Activated T-cell treated with anti-CD3 and anti-CD28 coated beads, Interleukin-2, amount 50 U/mL, for 24 hours (primary cell): ENCODE measurements around the gene PLSCR3.

Source experiments
- DNase-seq: peaks from one replicate; pipeline ENCODE4 v3.0.0-alpha.2; 2020
- H3K27ac Mint-ChIP-seq: 2 replicates; pipeline ENCODE4 v1.8.0; 2020; ENCODE audit warnings: mild to moderate bottlenecking, mixed read lengths
- H3K27me3 Mint-ChIP-seq: 2 replicates; pipeline ENCODE4 v1.8.0; 2020; ENCODE audit warnings: mixed read lengths
- H3K36me3 Mint-ChIP-seq: 2 replicates; pipeline ENCODE4 v1.8.0; 2020; ENCODE audit warnings: low read depth, mixed read lengths
- H3K4me1 Mint-ChIP-seq: 2 replicates; pipeline ENCODE4 v1.8.0; 2020; ENCODE audit warnings: low read depth, mixed read lengths
- H3K4me3 Mint-ChIP-seq: 2 replicates; pipeline ENCODE4 v1.8.0; 2020; ENCODE audit warnings: mild to moderate bottlenecking, moderate library complexity, mixed read lengths
- H3K9me3 Mint-ChIP-seq: 2 replicates; pipeline ENCODE4 v1.8.0; 2020; ENCODE audit warnings: mixed read lengths

PLSCR3 gene

GRCh38 chr17:7435676-7436555, 41.6 kb upstream of the PLSCR3 start:
- DNase-seq = peak; percentile 81
- Mint-ChIP-seq H3K4me1 (peaks cover 48% of the 10 kb centered on the region), H3K9me3 (no peaks in the 10 kb centered on the region), H3K36me3 (peaks cover 10% of the 10 kb centered on the region), H3K27ac (peak overlapping the region; percentile 97), H3K4me3 (peak overlapping the region; percentile 91), H3K27me3 (peaks cover 22% of the 10 kb centered on the region)

GRCh38 chr17:7432296-7432695, 38.0 kb upstream of the PLSCR3 start:
- Mint-ChIP-seq H3K27me3 (no peaks in the 10 kb centered on the region), H3K27ac (no peak overlapping the region), H3K36me3 (peaks cover 6% of the 10 kb centered on the region), H3K9me3 (no peaks in the 10 kb centered on the region), H3K4me3 (no peak overlapping the region), H3K4me1 (peaks cover 20% of the 10 kb centered on the region)
- DNase-seq = no peak

GRCh38 chr17:7431231-7431630, 36.9 kb upstream of the PLSCR3 start:
- Mint-ChIP-seq H3K27ac (no peak overlapping the region), H3K36me3 (peaks cover 4% of the 10 kb centered on the region)

GRCh38 chr17:7429722-7430121, 35.4 kb upstream of the PLSCR3 start:
- Mint-ChIP-seq H3K4me1 (no peaks in the 10 kb centered on the region), H3K9me3 (no peaks in the 10 kb centered on the region), H3K36me3 (no peaks in the 10 kb centered on the region), H3K27ac (no peak overlapping the region), H3K4me3 (no peak overlapping the region), H3K27me3 (no peaks in the 10 kb centered on the region)
- DNase-seq = no peak

More at GRCh38 chr17:7431231-7431630, 36.9 kb upstream of the PLSCR3 start:
- no peak for DNase-seq
- no peaks in the 10 kb centered on the region for H3K9me3 Mint-ChIP-seq
- H3K27me3 Mint-ChIP-seq = no peaks in the 10 kb centered on the region
- H3K4me3 Mint-ChIP-seq = no peak overlapping the region
- H3K4me1 Mint-ChIP-seq = peaks cover 12% of the 10 kb centered on the region

GRCh38 chr17:7428557-7428956, 34.2 kb upstream of the PLSCR3 start, which contains the start of gene SPEM3:
Gene SPEM3 (plus strand): TSS chr17:7428857. CDS start chr17:7428903, 46 bp downstream.
- no peaks in the 10 kb centered on the region for H3K27me3 Mint-ChIP-seq
- H3K4me3 Mint-ChIP-seq = no peak within 1 kb of the TSS

GRCh38 chr17:7427549-7427948, 33.2 kb upstream of the PLSCR3 start:
- H3K4me1 Mint-ChIP-seq = no peaks in the 10 kb centered on the region
- H3K36me3 Mint-ChIP-seq = no peaks in the 10 kb centered on the region
- H3K27ac Mint-ChIP-seq = no peak overlapping the region
- DNase-seq = no peak
- no peaks in the 10 kb centered on the region for H3K27me3 Mint-ChIP-seq
- H3K4me3 Mint-ChIP-seq = no peak overlapping the region
- no peaks in the 10 kb centered on the region for H3K9me3 Mint-ChIP-seq

More at GRCh38 chr17:7428557-7428956, 34.2 kb upstream of the PLSCR3 start, which contains the start of gene SPEM3:
- no peak within 1 kb of the TSS for H3K27ac Mint-ChIP-seq
- H3K4me1 Mint-ChIP-seq = no peaks in the 10 kb centered on the region
- H3K9me3 Mint-ChIP-seq = no peaks in the 10 kb centered on the region
- DNase-seq = no peak
- no peaks in the 10 kb centered on the region for H3K36me3 Mint-ChIP-seq

GRCh38 chr17:7426896-7427489, 32.7 kb upstream of the PLSCR3 start:
- Mint-ChIP-seq H3K36me3 (no peaks in the 10 kb centered on the region), H3K27ac (no peak overlapping the region), H3K27me3 (no peaks in the 10 kb centered on the region), H3K4me1 (no peaks in the 10 kb centered on the region), H3K4me3 (no peak overlapping the region), H3K9me3 (no peaks in the 10 kb centered on the region)
- DNase-seq = no peak

- no peaks in the 10 kb centered on the region for H3K27me3 Mint-ChIP-seq
- no peaks in the 10 kb centered on the region for H3K36me3 Mint-ChIP-seq
- no peak for DNase-seq
- H3K9me3 Mint-ChIP-seq = no peaks in the 10 kb centered on the region
- H3K4me3 Mint-ChIP-seq = no peak overlapping the region
- no peak overlapping the region for H3K27ac Mint-ChIP-seq
- H3K4me1 Mint-ChIP-seq = no peaks in the 10 kb centered on the region
Measured at GRCh38 chr17:7426203-7426863, 32.0 kb upstream of the PLSCR3 start.

- no peaks in the 10 kb centered on the region for H3K4me1 Mint-ChIP-seq
- no peak overlapping the region for H3K4me3 Mint-ChIP-seq
- no peaks in the 10 kb centered on the region for H3K27me3 Mint-ChIP-seq
- H3K9me3 Mint-ChIP-seq = no peaks in the 10 kb centered on the region
- H3K27ac Mint-ChIP-seq = no peak overlapping the region
- DNase-seq = no peak
- H3K36me3 Mint-ChIP-seq = no peaks in the 10 kb centered on the region
Measured at GRCh38 chr17:7425756-7426155, 31.4 kb upstream of the PLSCR3 start.

- DNase-seq = no peak
- H3K9me3 Mint-ChIP-seq = no peaks in the 10 kb centered on the region
- no peaks in the 10 kb centered on the region for H3K4me1 Mint-ChIP-seq
- no peaks in the 10 kb centered on the region for H3K36me3 Mint-ChIP-seq
- no peak within 1 kb of the TSS for H3K27ac Mint-ChIP-seq
- no peak within 1 kb of the TSS for H3K4me3 Mint-ChIP-seq
- no peaks in the 10 kb centered on the region for H3K27me3 Mint-ChIP-seq
Measured at GRCh38 chr17:7425316-7425715, 31.0 kb upstream of the PLSCR3 start, which contains the start of gene SPEM2. Gene SPEM2 (plus strand): TSS chr17:7425616. CDS start chr17:7425689, 73 bp downstream.

- Mint-ChIP-seq H3K27me3 (no peaks in the 10 kb centered on the region), H3K4me3 (no peak overlapping the region), H3K9me3 (no peaks in the 10 kb centered on the region), H3K27ac (no peak overlapping the region), H3K4me1 (no peaks in the 10 kb centered on the region), H3K36me3 (no peaks in the 10 kb centered on the region)
- no peak for DNase-seq
Measured at GRCh38 chr17:7423679-7424078, 29.4 kb upstream of the PLSCR3 start.

- Mint-ChIP-seq H3K27me3 (no peaks in the 10 kb centered on the region), H3K27ac (no peak overlapping the region), H3K4me3 (no peak overlapping the region), H3K4me1 (no peaks in the 10 kb centered on the region), H3K9me3 (no peaks in the 10 kb centered on the region), H3K36me3 (no peaks in the 10 kb centered on the region)
- no peak for DNase-seq
Measured at GRCh38 chr17:7421186-7421585, 26.9 kb upstream of the PLSCR3 start.

GRCh38 chr17:7419819-7420610, 25.7 kb upstream of the PLSCR3 start, which contains the start of gene SPEM1:
Gene SPEM1 (plus strand): TSS chr17:7420324. CDS start chr17:7420385, 61 bp downstream.
- no peaks in the 10 kb centered on the region for H3K4me1 Mint-ChIP-seq
- H3K4me3 Mint-ChIP-seq = no peak within 1 kb of the TSS
- no peaks in the 10 kb centered on the region for H3K27me3 Mint-ChIP-seq
- no peak for DNase-seq
- H3K9me3 Mint-ChIP-seq = no peaks in the 10 kb centered on the region
- no peaks in the 10 kb centered on the region for H3K36me3 Mint-ChIP-seq
- no peak within 1 kb of the TSS for H3K27ac Mint-ChIP-seq
